HG02588 (cell line): ENCODE measurements around the gene ACSF3.

ENCODE experiments used
- ATAC-seq: cut with Tn5 transposase; IDR thresholded peaks from one replicate; pipeline ENCODE4 v1.9.1; 2021; ENCODE audit warnings: mild to moderate bottlenecking, moderate library complexity; ENCODE audit not compliant: unreplicated experiment

Gene ACSF3

GRCh38 chr16:89093602-89094251 is at the start of gene ACSF3:
TSS of gene ACSF3 (plus strand) at chr16:89093852. CDS start at chr16:89100682, 6,830 bp downstream.
- peak; percentile 54 for ATAC-seq

- ATAC-seq = no peak
Measured at GRCh38 chr16:89044418-89045180, 49.1 kb upstream of the ACSF3 start.

GRCh38 chr16:89045181-89045815 is 48.4 kb upstream of the ACSF3 start:
- ATAC-seq = no peak

- no peak for ATAC-seq
Measured at GRCh38 chr16:89045881-89046280, 47.8 kb upstream of the ACSF3 start.

GRCh38 chr16:89046491-89046890 is 47.2 kb upstream of the ACSF3 start:
- ATAC-seq = no peak

- ATAC-seq = no peak
Measured at GRCh38 chr16:89047331-89048089, 46.1 kb upstream of the ACSF3 start.

- ATAC-seq = no peak
Measured at GRCh38 chr16:89048090-89048725, 45.4 kb upstream of the ACSF3 start.

GRCh38 chr16:89048871-89049422 is 44.7 kb upstream of the ACSF3 start:
- no peak for ATAC-seq

- no peak for ATAC-seq
Measured at GRCh38 chr16:89049484-89050118, 44.1 kb upstream of the ACSF3 start.

GRCh38 chr16:89050119-89050867 is 43.4 kb upstream of the ACSF3 start:
- no peak for ATAC-seq

GRCh38 chr16:89050868-89051311 is 42.8 kb upstream of the ACSF3 start:
- ATAC-seq = no peak

- no peak for ATAC-seq
Measured at GRCh38 chr16:89051521-89052166, 42.0 kb upstream of the ACSF3 start.

GRCh38 chr16:89052191-89052889 is 41.3 kb upstream of the ACSF3 start:
- no peak for ATAC-seq

GRCh38 chr16:89052890-89053724 is 40.5 kb upstream of the ACSF3 start:
- ATAC-seq = no peak

GRCh38 chr16:89053725-89054029 is 40.0 kb upstream of the ACSF3 start:
- no peak for ATAC-seq

- no peak for ATAC-seq
Measured at GRCh38 chr16:89054261-89054661, 39.4 kb upstream of the ACSF3 start.

GRCh38 chr16:89054714-89055113 is 38.9 kb upstream of the ACSF3 start:
- ATAC-seq = no peak
